ENCODE measurements around the gene IHH. TPM values are rescaled to one million over a fixed set of nuclear protein-coding genes. Genes with fewer than 3 reads are reported as not detected.

IHH gene
- total and polyA plus RNA-seq, 2 of the 8 experiments (the other 6 are each of a cell fraction or from before 2014, with no cell fraction given): 0.03 TPM; not detected in 1

DNA sequence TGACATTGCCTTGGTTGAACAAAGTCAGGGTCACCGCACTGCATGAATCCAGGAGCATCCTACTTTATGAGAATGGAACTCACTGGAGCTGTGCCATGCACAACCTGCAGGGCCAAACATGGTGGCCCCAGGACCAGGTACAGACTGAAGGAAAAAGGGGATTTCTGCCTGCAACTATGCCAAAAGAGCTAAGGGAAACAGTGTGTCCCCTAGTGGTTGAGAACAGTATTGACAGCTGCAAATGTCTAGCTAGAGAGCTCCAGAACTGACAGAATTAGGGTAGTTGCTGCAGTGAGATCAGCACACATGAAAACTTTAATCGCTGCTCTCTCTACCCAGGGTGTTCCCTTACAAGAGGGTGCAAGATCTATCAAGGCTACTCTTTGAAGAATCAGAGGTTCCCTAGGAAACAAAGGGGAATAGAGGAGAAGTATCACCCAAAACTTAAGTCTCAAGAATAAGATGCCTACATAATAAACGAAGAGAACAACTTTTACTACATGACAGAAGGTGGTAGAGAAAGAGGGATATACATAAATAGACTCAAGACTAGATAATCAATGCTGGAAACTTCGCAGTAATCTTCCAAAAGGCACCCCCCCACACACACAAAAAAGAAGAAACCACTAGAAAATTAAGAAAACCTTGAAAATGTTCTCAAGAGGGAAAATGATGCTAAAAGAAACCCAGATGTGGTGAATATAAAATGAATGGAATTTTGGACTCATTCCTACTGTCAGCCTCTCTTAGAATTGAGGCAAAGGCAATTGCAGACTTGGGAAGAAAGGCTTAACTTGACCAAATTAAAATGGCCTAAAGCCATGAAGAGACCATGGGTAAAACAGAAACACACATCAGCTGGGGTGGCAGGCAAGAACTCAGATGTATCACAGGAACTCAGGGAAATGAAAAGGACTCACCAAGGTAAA, 43.6 kb upstream of the IHH start (continued):
- TF ChIP-seq, protein P1, sequence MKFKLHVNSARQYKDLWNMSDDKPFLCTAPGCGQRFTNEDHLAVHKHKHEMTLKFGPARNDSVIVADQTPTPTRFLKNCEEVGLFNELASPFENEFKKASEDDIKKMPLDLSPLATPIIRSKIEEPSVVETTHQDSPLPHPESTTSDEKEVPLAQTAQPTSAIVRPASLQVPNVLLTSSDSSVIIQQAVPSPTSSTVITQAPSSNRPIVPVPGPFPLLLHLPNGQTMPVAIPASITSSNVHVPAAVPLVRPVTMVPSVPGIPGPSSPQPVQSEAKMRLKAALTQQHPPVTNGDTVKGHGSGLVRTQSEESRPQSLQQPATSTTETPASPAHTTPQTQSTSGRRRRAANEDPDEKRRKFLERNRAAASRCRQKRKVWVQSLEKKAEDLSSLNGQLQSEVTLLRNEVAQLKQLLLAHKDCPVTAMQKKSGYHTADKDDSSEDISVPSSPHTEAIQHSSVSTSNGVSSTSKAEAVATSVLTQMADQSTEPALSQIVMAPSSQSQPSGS (IDR thresholded peaks at IDR 0.05; ENCODE audit: low read length): no peak
- TF ChIP-seq PHF8 (conservative IDR thresholded peaks at IDR 0.05; ENCODE audit: low read depth, low read length): no peak
- TF ChIP-seq CTBP2 (IDR thresholded peaks at IDR 0.05; ENCODE audit: borderline replicate concordance, insufficient read depth, insufficient read length, low read length): no peak
- no peak for TF ChIP-seq KDM5A (IDR thresholded peaks at IDR 0.05; ENCODE audit: low read length)
- TF ChIP-seq EGR1 (IDR thresholded peaks at IDR 0.05; ENCODE audit: borderline replicate concordance, low read depth, low read length): no peak
- TF ChIP-seq CHD2 (IDR thresholded peaks at IDR 0.05; ENCODE audit: low read length): no peak
- no peak for TF ChIP-seq SUZ12 (IDR thresholded peaks at IDR 0.05; ENCODE audit: low read length)
- TF ChIP-seq EP300 (IDR thresholded peaks at IDR 0.05; ENCODE audit: borderline replicate concordance in 1 of 2, low read depth in 2 of 2, low read length in 2 of 2): no peak
- TF ChIP-seq YY1 (IDR thresholded peaks at IDR 0.05; ENCODE audit: low read depth, low read length): peak; percentile 84
- TF ChIP-seq BRCA1 (IDR thresholded peaks at IDR 0.05; ENCODE audit: low read depth, low read length): no peak
- TF ChIP-seq POU5F1 (IDR thresholded peaks at IDR 0.05; ENCODE audit: low read depth, low read length): no peak
- no peak for TF ChIP-seq SAP30 (IDR thresholded peaks at IDR 0.05; ENCODE audit: insufficient read depth, insufficient replicate concordance, low read length)
- no peak for TF ChIP-seq SP2 (IDR thresholded peaks at IDR 0.05; ENCODE audit: low read length)
- no peak for TF ChIP-seq TBP (IDR thresholded peaks at IDR 0.05; ENCODE audit: low read depth, low read length)
- TF ChIP-seq, protein P2, sequence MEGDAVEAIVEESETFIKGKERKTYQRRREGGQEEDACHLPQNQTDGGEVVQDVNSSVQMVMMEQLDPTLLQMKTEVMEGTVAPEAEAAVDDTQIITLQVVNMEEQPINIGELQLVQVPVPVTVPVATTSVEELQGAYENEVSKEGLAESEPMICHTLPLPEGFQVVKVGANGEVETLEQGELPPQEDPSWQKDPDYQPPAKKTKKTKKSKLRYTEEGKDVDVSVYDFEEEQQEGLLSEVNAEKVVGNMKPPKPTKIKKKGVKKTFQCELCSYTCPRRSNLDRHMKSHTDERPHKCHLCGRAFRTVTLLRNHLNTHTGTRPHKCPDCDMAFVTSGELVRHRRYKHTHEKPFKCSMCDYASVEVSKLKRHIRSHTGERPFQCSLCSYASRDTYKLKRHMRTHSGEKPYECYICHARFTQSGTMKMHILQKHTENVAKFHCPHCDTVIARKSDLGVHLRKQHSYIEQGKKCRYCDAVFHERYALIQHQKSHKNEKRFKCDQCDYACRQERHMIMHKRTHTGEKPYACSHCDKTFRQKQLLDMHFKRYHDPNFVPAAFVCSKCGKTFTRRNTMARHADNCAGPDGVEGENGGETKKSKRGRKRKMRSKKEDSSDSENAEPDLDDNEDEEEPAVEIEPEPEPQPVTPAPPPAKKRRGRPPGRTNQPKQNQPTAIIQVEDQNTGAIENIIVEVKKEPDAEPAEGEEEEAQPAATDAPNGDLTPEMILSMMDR (IDR thresholded peaks at IDR 0.05; ENCODE audit: control extremely low read depth in 1 of 3, insufficient read depth in 1 of 3, low read depth in 1 of 3, low read length in 3 of 3): peak; percentile 29 to 98 (median 94)
- no peak for TF ChIP-seq TAF1 (IDR thresholded peaks at IDR 0.05; ENCODE audit: low read depth, low read length)
- TF ChIP-seq SP4 (IDR thresholded peaks at IDR 0.05; ENCODE audit: low read length): no peak

Data from H1 (cell line).